ENCODE measurements around the gene FGF1.

FGF1 gene

DNA sequence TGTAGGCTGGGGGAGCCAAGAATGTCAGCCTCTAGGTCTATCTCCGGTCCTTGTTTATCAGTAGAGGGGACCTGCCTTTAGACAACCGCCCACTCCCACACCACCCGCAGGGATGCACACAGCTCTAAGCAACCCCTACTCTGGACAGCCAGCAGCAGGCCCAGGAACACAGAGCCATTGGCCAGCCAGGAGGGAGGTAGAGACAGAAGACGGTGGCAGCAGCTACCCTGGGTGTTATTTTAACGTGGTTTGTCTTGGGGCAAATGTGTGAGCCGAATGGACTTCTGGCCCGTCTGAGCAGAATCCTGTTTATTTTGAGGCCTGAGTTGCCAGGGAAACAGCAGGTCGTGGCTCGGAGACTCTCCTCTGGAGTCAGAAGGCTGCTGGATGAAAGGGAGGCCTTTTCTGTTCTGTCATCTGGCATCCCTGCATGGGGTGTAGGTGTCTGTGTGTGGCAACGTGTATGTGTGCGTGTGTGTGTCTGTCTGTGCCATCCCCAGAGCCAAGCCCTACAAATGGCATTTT lies 382 bp upstream of the FGF1 start:
- Mint-ChIP-seq H3K9me3 (no peaks in the 10 kb centered on the region), H3K36me3 (no peaks in the 10 kb centered on the region), H3K4me3 (no peak overlapping the region), H3K4me1 (no peaks in the 10 kb centered on the region), H3K27ac (no peak overlapping the region), H3K27me3 (peaks cover 16 to 18% of the 10 kb centered on the region in 2 donors)
- DNase-seq (no peak), ATAC-seq (replicated peaks) (peak in 1 of 2 donors; percentile 12)

DNA sequence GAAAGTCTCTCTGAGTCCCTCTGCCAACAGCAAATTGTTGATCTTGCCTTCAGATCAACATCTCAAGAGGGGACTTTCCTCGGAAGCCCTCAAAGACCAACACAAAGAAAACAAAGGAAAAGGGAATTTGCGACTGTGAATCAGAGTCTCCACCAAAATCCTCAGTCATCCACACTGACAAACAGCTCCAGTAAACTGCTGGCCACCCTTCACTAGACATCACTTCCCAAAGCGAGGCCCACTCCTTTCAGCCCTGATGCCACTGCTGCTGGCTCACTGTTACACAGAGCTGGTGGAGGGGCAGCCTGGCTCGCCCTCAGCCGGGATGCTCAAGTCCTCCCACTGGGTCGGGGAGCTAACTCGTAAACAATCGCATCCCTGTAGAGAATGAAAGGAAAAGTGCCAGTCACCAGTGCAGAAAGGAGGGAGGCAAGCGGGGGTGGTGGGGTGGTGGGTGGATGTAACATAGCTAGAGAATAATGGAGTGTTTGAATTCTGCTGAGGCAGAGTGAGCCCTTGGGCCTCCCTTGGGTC lies 1.3 kb downstream of the FGF1 start:
- no peak overlapping the region for H3K27ac Mint-ChIP-seq
- H3K27me3 Mint-ChIP-seq: peaks cover 9 to 11% of the 10 kb centered on the region in 2 donors
- H3K9me3 Mint-ChIP-seq: peaks cover under 1 to 2% of the 10 kb centered on the region in 2 donors
- H3K4me3 Mint-ChIP-seq: no peak overlapping the region
- H3K36me3 Mint-ChIP-seq: no peaks in the 10 kb centered on the region
- no peak for ATAC-seq (replicated peaks)
- H3K4me1 Mint-ChIP-seq: no peaks in the 10 kb centered on the region
- DNase-seq: no peak

DNA sequence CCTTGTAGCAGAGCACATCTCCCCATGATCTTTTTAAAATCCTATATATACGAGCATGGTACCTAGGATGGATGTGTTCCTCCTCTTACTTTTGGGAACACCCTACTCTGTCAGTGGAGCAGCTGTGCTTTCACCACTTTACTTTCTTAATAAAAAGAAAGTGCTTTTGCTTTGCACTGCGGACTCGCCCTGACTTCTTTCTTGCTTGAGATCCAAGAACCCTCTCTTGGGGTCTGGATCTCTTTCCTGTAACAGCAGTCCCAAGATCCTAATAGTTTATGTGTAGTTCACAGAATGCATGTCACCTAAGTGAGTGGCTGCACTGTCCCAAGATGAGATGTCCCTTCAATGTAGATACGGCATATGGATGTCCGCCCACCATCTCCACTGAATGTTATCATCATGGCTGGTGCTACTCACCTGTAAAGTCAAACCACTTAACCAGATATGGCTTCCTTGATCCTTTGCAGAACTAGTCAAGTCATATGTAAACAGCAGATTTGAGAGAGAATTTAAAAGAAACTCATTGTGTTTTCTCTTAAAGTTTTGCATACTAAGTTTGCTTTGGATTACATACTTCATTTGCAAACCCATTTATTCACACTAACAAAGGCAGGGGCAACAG lies 1.9 kb downstream of the FGF1 start:
- ATAC-seq (replicated peaks) (no peak), DNase-seq (no peak)
- Mint-ChIP-seq H3K4me3 (no peak overlapping the region), H3K9me3 (peaks cover 2 to 3% of the 10 kb centered on the region in 2 donors), H3K4me1 (no peaks in the 10 kb centered on the region), H3K36me3 (no peaks in the 10 kb centered on the region), H3K27ac (no peak overlapping the region), H3K27me3 (peaks cover 11 to 13% of the 10 kb centered on the region in 2 donors)

- no peaks in the 10 kb centered on the region for H3K36me3 Mint-ChIP-seq
- peaks cover 9 to 11% of the 10 kb centered on the region in 2 donors for H3K27me3 Mint-ChIP-seq
Measured at GRCh38 chr5:142683116-142683515, 2.8 kb downstream of the FGF1 start.

GRCh38 chr5:142680605-142681259 lies 5.2 kb downstream of the FGF1 start:
- Mint-ChIP-seq H3K27ac (no peak overlapping the region), H3K9me3 (peaks cover 2 to 3% of the 10 kb centered on the region in 2 donors), H3K27me3 (peaks cover 8 to 17% of the 10 kb centered on the region in 2 donors), H3K4me1 (no peaks in the 10 kb centered on the region), H3K36me3 (no peaks in the 10 kb centered on the region), H3K4me3 (no peak overlapping the region)
- no peak for ATAC-seq (replicated peaks)
- DNase-seq: no peak

More at GRCh38 chr5:142683116-142683515, 2.8 kb downstream of the FGF1 start:
- no peak for DNase-seq
- Mint-ChIP-seq H3K4me1 (no peaks in the 10 kb centered on the region), H3K4me3 (no peak overlapping the region), H3K9me3 (peaks cover 2 to 3% of the 10 kb centered on the region in 2 donors), H3K27ac (no peak overlapping the region)
- no peak for ATAC-seq (replicated peaks)

- DNase-seq: no peak
- H3K9me3 Mint-ChIP-seq: peaks cover 2 to 3% of the 10 kb centered on the region in 2 donors
- peaks cover 8 to 17% of the 10 kb centered on the region in 2 donors for H3K27me3 Mint-ChIP-seq
- H3K27ac Mint-ChIP-seq: no peak overlapping the region
- H3K4me1 Mint-ChIP-seq: no peaks in the 10 kb centered on the region
- H3K4me3 Mint-ChIP-seq: no peak overlapping the region
- no peaks in the 10 kb centered on the region for H3K36me3 Mint-ChIP-seq
- no peak for ATAC-seq (replicated peaks)
Measured at GRCh38 chr5:142679744-142680143, 6.1 kb downstream of the FGF1 start.

- DNase-seq (no peak), ATAC-seq (replicated peaks) (no peak)
- Mint-ChIP-seq H3K4me1 (no peaks in the 10 kb centered on the region), H3K4me3 (no peak overlapping the region), H3K9me3 (peaks cover 2 to 3% of the 10 kb centered on the region in 2 donors), H3K27ac (no peak overlapping the region), H3K27me3 (peaks cover 13 to 17% of the 10 kb centered on the region in 2 donors), H3K36me3 (no peaks in the 10 kb centered on the region)
Measured at GRCh38 chr5:142678529-142678928, 7.4 kb downstream of the FGF1 start.

DNA sequence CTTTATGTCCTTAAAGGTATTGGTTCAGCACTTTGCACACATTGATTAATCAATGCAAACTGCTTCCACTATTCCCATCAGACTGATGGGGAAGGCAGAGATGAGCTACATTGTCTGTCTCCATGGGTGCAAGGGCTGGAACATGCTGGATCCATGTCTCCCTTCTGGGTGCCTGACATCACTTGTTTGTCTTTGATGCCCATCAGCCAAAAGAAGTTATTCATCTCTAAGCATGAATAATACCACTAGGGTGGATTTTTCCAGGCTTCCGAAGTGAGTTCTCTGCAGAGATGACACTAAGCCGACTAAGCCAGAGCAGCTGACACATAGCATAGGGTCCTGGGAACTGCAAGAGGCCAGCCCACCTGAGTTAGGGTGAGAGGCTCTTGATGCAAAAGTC lies 8.7 kb downstream of the FGF1 start:
- H3K4me1 Mint-ChIP-seq: no peaks in the 10 kb centered on the region
- ATAC-seq (replicated peaks) (no peak), DNase-seq (no peak)
- no peak overlapping the region for H3K4me3 Mint-ChIP-seq
- H3K36me3 Mint-ChIP-seq: no peaks in the 10 kb centered on the region
- no peak overlapping the region for H3K27ac Mint-ChIP-seq
- peaks cover 2 to 3% of the 10 kb centered on the region in 2 donors for H3K9me3 Mint-ChIP-seq
- peaks cover 13 to 17% of the 10 kb centered on the region in 2 donors for H3K27me3 Mint-ChIP-seq

- no peak for ATAC-seq (replicated peaks)
- no peak overlapping the region for H3K4me3 Mint-ChIP-seq
- peaks cover 13 to 17% of the 10 kb centered on the region in 2 donors for H3K27me3 Mint-ChIP-seq
- no peaks in the 10 kb centered on the region for H3K36me3 Mint-ChIP-seq
- peaks cover 2 to 3% of the 10 kb centered on the region in 2 donors for H3K9me3 Mint-ChIP-seq
- no peak for DNase-seq
- no peaks in the 10 kb centered on the region for H3K4me1 Mint-ChIP-seq
- no peak overlapping the region for H3K27ac Mint-ChIP-seq
Measured at GRCh38 chr5:142676318-142676717, 9.6 kb downstream of the FGF1 start.

- H3K27ac Mint-ChIP-seq: no peak overlapping the region
- ATAC-seq (replicated peaks): no peak
- H3K9me3 Mint-ChIP-seq: peaks cover 2 to 3% of the 10 kb centered on the region in 2 donors
- H3K4me1 Mint-ChIP-seq: no peaks in the 10 kb centered on the region
- DNase-seq: no peak
- no peak overlapping the region for H3K4me3 Mint-ChIP-seq
- H3K27me3 Mint-ChIP-seq: peaks cover 13 to 17% of the 10 kb centered on the region in 2 donors
- H3K36me3 Mint-ChIP-seq: no peaks in the 10 kb centered on the region
Measured at GRCh38 chr5:142674531-142675469, 11.1 kb downstream of the FGF1 start.

DNA sequence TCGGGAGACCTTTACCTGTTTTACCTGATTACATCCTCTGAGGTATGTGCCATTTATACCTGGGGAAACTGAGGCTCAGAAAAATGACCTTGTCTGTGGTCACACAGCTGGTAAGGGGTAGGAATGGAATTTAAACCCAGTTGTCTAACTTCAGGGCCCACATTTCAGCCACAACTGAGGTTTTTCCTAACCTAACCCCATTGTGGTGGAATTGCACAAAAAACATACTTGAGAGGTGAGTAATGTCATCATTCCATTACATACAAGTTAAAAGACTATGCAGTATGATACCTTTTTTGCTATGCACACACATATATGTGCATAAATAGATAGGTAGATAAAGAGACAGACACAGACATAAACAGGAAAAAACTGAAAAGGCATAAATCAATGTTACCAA lies 14.1 kb downstream of the FGF1 start:
- H3K4me3 Mint-ChIP-seq: no peak overlapping the region
- no peak overlapping the region for H3K27ac Mint-ChIP-seq
- H3K36me3 Mint-ChIP-seq: no peaks in the 10 kb centered on the region
- ATAC-seq (replicated peaks) (no peak), DNase-seq (no peak)
- no peaks in the 10 kb centered on the region for H3K4me1 Mint-ChIP-seq
- no peaks in the 10 kb centered on the region for H3K9me3 Mint-ChIP-seq
- peaks cover 4 to 9% of the 10 kb centered on the region in 2 donors for H3K27me3 Mint-ChIP-seq

- no peaks in the 10 kb centered on the region for H3K36me3 Mint-ChIP-seq
- H3K27me3 Mint-ChIP-seq: peaks cover 0 to 9% of the 10 kb centered on the region in 2 donors
- no peak overlapping the region for H3K4me3 Mint-ChIP-seq
- no peak overlapping the region for H3K27ac Mint-ChIP-seq
- no peaks in the 10 kb centered on the region for H3K4me1 Mint-ChIP-seq
- ATAC-seq (replicated peaks) (no peak), DNase-seq (no peak)
- H3K9me3 Mint-ChIP-seq: no peaks in the 10 kb centered on the region
Measured at GRCh38 chr5:142671266-142671665, 14.6 kb downstream of the FGF1 start.

GRCh38 chr5:142670804-142671203 lies 15.1 kb downstream of the FGF1 start:
- DNase-seq (no peak), ATAC-seq (replicated peaks) (no peak)
- no peaks in the 10 kb centered on the region for H3K9me3 Mint-ChIP-seq
- no peak overlapping the region for H3K27ac Mint-ChIP-seq
- H3K27me3 Mint-ChIP-seq: peaks cover 1 to 9% of the 10 kb centered on the region in 2 donors
- H3K4me3 Mint-ChIP-seq: no peak overlapping the region
- no peaks in the 10 kb centered on the region for H3K36me3 Mint-ChIP-seq
- H3K4me1 Mint-ChIP-seq: no peaks in the 10 kb centered on the region

- H3K27ac Mint-ChIP-seq: no peak overlapping the region
- H3K4me1 Mint-ChIP-seq: no peaks in the 10 kb centered on the region
- H3K27me3 Mint-ChIP-seq: peaks cover 8 to 14% of the 10 kb centered on the region in 2 donors
- no peak for ATAC-seq (replicated peaks)
- H3K36me3 Mint-ChIP-seq: no peaks in the 10 kb centered on the region
- H3K9me3 Mint-ChIP-seq: no peaks in the 10 kb centered on the region
- no peak for DNase-seq
- H3K4me3 Mint-ChIP-seq: no peak overlapping the region
Measured at GRCh38 chr5:142669477-142669876, 16.4 kb downstream of the FGF1 start.
